ENCODE data around the gene CNTN5. TPM values are rescaled to one million over a fixed set of nuclear protein-coding genes. Genes with fewer than 3 reads are reported as not detected.
"Not testable (repeated sequence)": the region's sequence is repeated elsewhere in the genome, so short reads cannot be mapped to it uniquely, and the experiment has no call there.

Gene CNTN5
- total RNA-seq, 2 donors from 2014 or later: not detected

GRCh38 chr11:99271527-99271926 is 250.8 kb downstream of the CNTN5 start:
- TF ChIP-seq CTCF (IDR thresholded peaks at IDR 0.05): no peak
- Histone ChIP-seq H3K4me1 (no peaks in the 10 kb centered on the region), H3K27me3 (no peaks in the 10 kb centered on the region), H3K9me3 (no peaks in the 10 kb centered on the region), H3K27ac (no peak overlapping the region), H3K4me3 (no peak overlapping the region), H3K36me3 (no peaks in the 10 kb centered on the region), H3K9ac (ENCODE audit: low read depth in 2 of 2, low read length in 2 of 2) (no peak overlapping the region)
- no peak for DNase-seq
- intact Hi-C loops (cut with DNase I): no loop called here

- intact Hi-C loops (cut with DNase I): no loop called here
- no peaks in the 10 kb centered on the region for H3K36me3 ChIP-seq
- H3K27me3 ChIP-seq: no peaks in the 10 kb centered on the region
- no peak overlapping the region for H3K9ac ChIP-seq (ENCODE audit: low read depth in 2 of 2, low read length in 2 of 2)
- H3K27ac ChIP-seq: no peak overlapping the region
- no peak overlapping the region for H3K4me3 ChIP-seq
- no peak for TF ChIP-seq CTCF (IDR thresholded peaks at IDR 0.05)
- DNase-seq: no peak
- H3K4me1 ChIP-seq: no peaks in the 10 kb centered on the region
- H3K9me3 ChIP-seq: no peaks in the 10 kb centered on the region
These were observed 254.8 kb downstream of the CNTN5 start for GRCh38 chr11:99275521-99275920.

- H3K9ac ChIP-seq (ENCODE audit: low read depth in 2 of 2, low read length in 2 of 2): no peak overlapping the region
- H3K4me3 ChIP-seq: no peak overlapping the region
- H3K36me3 ChIP-seq: no peaks in the 10 kb centered on the region
- no peaks in the 10 kb centered on the region for H3K27me3 ChIP-seq
- TF ChIP-seq CTCF (IDR thresholded peaks at IDR 0.05): no peak
- H3K4me1 ChIP-seq: no peaks in the 10 kb centered on the region
- intact Hi-C loops (cut with DNase I): no loop called here
- no peaks in the 10 kb centered on the region for H3K9me3 ChIP-seq
- DNase-seq: no peak
- no peak overlapping the region for H3K27ac ChIP-seq
These were observed 256.5 kb downstream of the CNTN5 start for GRCh38 chr11:99277281-99277680.

GRCh38 chr11:99279266-99279665 is 258.5 kb downstream of the CNTN5 start:
- H3K9ac ChIP-seq (ENCODE audit: low read depth in 2 of 2, low read length in 2 of 2): no peak overlapping the region
- H3K27me3 ChIP-seq: no peaks in the 10 kb centered on the region
- H3K36me3 ChIP-seq: no peaks in the 10 kb centered on the region
- no peak for DNase-seq
- H3K27ac ChIP-seq: no peak overlapping the region
- no peaks in the 10 kb centered on the region for H3K4me1 ChIP-seq
- TF ChIP-seq CTCF (IDR thresholded peaks at IDR 0.05): no peak
- intact Hi-C loops (cut with DNase I): no loop called here
- no peak overlapping the region for H3K4me3 ChIP-seq
- H3K9me3 ChIP-seq: no peaks in the 10 kb centered on the region

- Histone ChIP-seq H3K27ac (no peak overlapping the region), H3K4me1 (no peaks in the 10 kb centered on the region), H3K9ac (ENCODE audit: low read depth in 2 of 2, low read length in 2 of 2) (no peak overlapping the region), H3K36me3 (no peaks in the 10 kb centered on the region), H3K9me3 (no peaks in the 10 kb centered on the region), H3K4me3 (no peak overlapping the region), H3K27me3 (no peaks in the 10 kb centered on the region)
- no peak for DNase-seq
- no peak for TF ChIP-seq CTCF (IDR thresholded peaks at IDR 0.05)
- intact Hi-C loops (cut with DNase I): no loop called here
These were observed 260.6 kb downstream of the CNTN5 start for GRCh38 chr11:99281331-99281730.

- H3K9ac ChIP-seq (ENCODE audit: low read depth in 2 of 2, low read length in 2 of 2); H3K9me3 ChIP-seq; H3K4me1 ChIP-seq; DNase-seq; H3K27ac ChIP-seq; H3K27me3 ChIP-seq; H3K36me3 ChIP-seq; H3K4me3 ChIP-seq; intact Hi-C loops (cut with DNase I): not testable (repeated sequence)
These were observed 277.2 kb downstream of the CNTN5 start for GRCh38 chr11:99297925-99298324.
